Memory B cell (primary cell): ENCODE data around the gene PLXDC1.

Experiments used
- ATAC-seq: fragments of 150-1000 bp; cut with Tn5 transposase; 2 replicates; pipeline ENCODE4 v1.10.0; 2021; ENCODE audit warnings: low read depth, mild to moderate bottlenecking, moderate library complexity
- DNase-seq, 2 donors: peaks; one replicate each; pipeline ENCODE4 v3.0.0; 2022; ENCODE audit warnings: low spot score in 2 of 2
- H3K27ac Mint-ChIP-seq: one replicate; pipeline ENCODE4 v1.8.0; 2022; ENCODE audit warnings: mild to moderate bottlenecking, moderate library complexity, mixed read lengths
- H3K27me3 Mint-ChIP-seq: one replicate; pipeline ENCODE4 v1.8.0; 2022; ENCODE audit warnings: mixed read lengths
- H3K36me3 Mint-ChIP-seq: one replicate; pipeline ENCODE4 v1.8.0; 2022; ENCODE audit warnings: mild to moderate bottlenecking, mixed read lengths
- H3K4me1 Mint-ChIP-seq: one replicate; pipeline ENCODE4 v1.8.0; 2022; ENCODE audit warnings: mixed read lengths
- H3K4me3 Mint-ChIP-seq: one replicate; pipeline ENCODE4 v1.8.0; 2022; ENCODE audit warnings: mild to moderate bottlenecking, moderate library complexity, mixed read lengths
- H3K9me3 Mint-ChIP-seq: one replicate; pipeline ENCODE4 v1.8.0; 2022; ENCODE audit warnings: mixed read lengths

The PLXDC1 gene

GRCh38 chr17:39151150-39151942 lies at the start of gene PLXDC1:
Gene PLXDC1, minus strand, starts transcription at chr17:39151637. Its CDS starts 200 bp downstream, at chr17:39151437.
- ATAC-seq = no peak
- DNase-seq = peak in 1 of 2 donors; percentile 41
- Mint-ChIP-seq H3K4me3 (peak within 1 kb of the TSS; percentile 99), H3K9me3 (no peaks in the 10 kb centered on the region), H3K4me1 (peaks cover 18% of the 10 kb centered on the region), H3K36me3 (no peaks in the 10 kb centered on the region), H3K27ac (no peak within 1 kb of the TSS), H3K27me3 (peaks cover 23% of the 10 kb centered on the region)

DNA sequence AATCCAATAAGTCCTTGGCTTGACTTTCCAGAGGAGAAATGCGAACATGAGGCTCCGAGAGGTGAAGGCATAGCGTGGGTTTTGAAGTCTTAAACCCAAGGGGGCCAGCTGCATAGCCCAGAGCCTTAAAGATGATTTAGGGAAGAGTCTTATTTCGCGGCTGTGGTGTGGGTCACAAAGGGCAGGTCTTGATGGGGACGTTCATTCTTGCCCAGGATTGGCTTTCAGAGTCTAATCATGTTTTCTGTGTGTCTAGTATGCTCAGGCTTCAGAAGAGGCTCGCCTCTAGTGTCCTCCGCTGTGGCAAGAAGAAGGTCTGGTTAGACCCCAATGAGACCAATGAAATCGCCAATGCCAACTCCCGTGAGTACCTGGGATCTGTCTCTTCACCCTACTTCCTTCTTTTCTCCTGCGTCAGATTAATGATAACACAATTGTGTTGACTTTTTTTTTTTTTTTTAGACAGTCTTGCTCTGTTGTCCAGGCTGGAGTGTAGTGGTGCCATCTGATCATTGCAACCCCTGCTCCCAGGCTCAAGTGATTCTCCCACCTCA lies 49.6 kb upstream of the PLXDC1 start:
- H3K27ac Mint-ChIP-seq = peak overlapping the region; percentile 99
- peak overlapping the region; percentile 97 for H3K4me3 Mint-ChIP-seq
- peaks cover 26% of the 10 kb centered on the region for H3K36me3 Mint-ChIP-seq
- ATAC-seq = no peak
- no peaks in the 10 kb centered on the region for H3K27me3 Mint-ChIP-seq
- H3K4me1 Mint-ChIP-seq = peaks cover 26% of the 10 kb centered on the region
- no peak for DNase-seq
- H3K9me3 Mint-ChIP-seq = no peaks in the 10 kb centered on the region

DNA sequence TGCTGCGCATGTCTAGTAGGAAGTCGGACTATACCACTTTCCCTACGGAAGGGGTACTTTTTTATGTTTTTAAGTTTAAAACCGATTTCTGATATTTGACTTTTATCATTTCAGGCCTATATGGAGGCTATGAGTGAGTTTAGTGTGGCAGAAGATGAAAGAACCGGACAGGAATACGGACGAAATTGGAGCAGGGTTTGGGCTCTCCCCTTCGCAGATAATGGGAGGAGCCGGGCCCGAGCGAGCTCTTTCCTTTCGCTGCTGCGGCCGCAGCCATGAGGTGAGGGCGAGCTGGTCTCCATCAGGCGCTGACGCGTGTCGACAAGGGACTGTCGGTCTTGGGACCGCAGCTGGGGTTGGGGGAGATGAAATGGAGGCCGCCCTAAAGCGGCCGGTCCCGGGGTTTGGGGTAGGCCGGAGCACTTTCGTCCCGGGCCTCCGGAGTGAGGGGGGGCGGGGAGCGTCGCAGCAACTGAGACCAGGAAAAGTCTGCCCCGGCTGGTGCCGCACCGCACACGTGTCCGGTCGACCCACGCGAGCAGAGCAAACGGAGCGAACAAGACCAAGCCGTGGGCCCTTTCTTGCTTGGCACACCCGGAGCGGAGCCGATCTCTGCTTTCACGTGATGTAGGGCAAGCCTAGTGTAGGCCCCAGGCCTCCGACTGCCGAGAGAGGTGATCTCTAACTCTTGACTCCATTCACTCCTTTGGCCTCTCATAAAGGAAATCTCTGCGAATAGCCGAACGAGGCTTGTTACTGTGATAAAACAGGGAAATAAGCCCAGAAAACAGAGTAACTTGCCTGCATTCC lies 48.8 kb upstream of the PLXDC1 start, which contains the start of gene RPL19:
TSS of gene RPL19 (plus strand) at position 214 of the 810 bp plus-strand sequence. CDS start at position 276, 62 bp downstream.
- Mint-ChIP-seq H3K27ac (peak within 1 kb of the TSS; percentile 99), H3K36me3 (peaks cover 26% of the 10 kb centered on the region), H3K27me3 (no peaks in the 10 kb centered on the region), H3K4me3 (peak within 1 kb of the TSS; percentile 97), H3K9me3 (no peaks in the 10 kb centered on the region), H3K4me1 (peaks cover 31% of the 10 kb centered on the region)
- peak; percentile 80 to 84 for DNase-seq
- ATAC-seq = peak; percentile 76

GRCh38 chr17:39199820-39200069 lies 48.3 kb upstream of the PLXDC1 start:
- Mint-ChIP-seq H3K27ac (peak overlapping the region; percentile 99), H3K27me3 (no peaks in the 10 kb centered on the region), H3K9me3 (no peaks in the 10 kb centered on the region), H3K36me3 (peaks cover 23% of the 10 kb centered on the region), H3K4me3 (peak overlapping the region; percentile 97), H3K4me1 (peaks cover 31% of the 10 kb centered on the region)
- DNase-seq (no peak), ATAC-seq (peak; percentile 74)

DNA sequence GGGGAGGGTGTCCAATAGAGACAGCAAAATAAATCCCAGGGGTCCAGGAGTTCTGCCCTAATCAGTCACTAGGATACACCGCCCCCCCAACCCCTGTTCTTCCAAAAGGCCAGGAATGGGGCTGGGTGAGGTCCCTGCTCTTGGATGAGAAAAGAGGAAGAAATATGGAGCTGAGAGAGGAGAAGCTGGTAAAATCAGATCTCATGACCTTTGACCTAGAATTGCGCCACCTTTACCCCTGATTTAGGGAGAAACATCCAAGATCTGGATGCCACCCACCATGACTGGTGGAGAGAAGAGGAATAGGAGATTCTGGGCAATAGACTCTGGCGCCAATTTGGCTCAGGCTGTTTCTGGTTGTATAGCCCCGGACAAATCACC lies 46.7 kb upstream of the PLXDC1 start:
- Mint-ChIP-seq H3K27ac (no peak overlapping the region), H3K4me1 (peaks cover 32% of the 10 kb centered on the region), H3K4me3 (peak overlapping the region; percentile 78), H3K27me3 (no peaks in the 10 kb centered on the region), H3K9me3 (no peaks in the 10 kb centered on the region), H3K36me3 (peaks cover 15% of the 10 kb centered on the region)
- no peak for ATAC-seq
- no peak for DNase-seq

DNA sequence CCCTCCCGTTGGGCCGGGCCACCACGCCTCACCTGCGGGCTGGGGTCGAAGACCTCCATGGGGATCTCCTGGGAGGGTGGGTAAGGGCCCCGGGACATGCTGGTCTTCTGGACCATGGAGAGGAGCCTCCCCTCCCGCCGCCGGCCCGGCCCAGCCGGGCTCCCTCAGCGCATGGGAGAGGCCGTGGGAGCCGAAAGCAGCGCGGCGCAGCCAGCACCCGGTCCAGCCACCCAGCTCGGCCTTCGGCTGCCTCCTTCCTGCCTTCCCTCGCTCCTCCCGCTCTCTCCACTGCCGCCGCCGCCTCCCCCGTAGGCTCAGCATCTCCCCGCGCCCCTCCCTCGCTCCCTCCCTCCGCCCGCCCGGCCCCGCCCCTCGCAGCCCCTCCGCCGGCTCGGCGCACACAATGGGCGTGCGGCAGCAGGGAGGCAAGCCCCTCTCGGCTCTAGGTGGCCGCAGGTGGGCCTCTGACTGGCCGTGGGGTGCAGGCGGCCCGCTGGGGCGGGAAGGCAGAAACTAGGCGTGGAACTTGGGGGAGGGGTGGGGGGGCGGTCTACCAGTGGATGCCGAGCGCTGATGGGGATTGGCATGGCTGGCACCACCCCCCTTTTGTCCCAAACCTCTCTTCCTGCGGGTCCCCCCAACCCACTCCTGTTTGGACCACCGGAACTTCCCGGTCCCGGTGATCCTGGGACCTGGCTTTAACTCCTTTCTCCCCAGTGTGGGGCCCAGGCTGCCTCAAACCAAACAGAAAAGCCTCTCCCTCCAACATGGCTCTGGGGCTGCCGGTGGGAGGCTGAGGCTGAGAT lies 46.1 kb upstream of the PLXDC1 start, which contains the start of gene CACNB1:
TSS of gene CACNB1 (minus strand) at position 290 of the 806 bp plus-strand sequence. CDS start at position 116, 174 bp downstream.
- no peaks in the 10 kb centered on the region for H3K27me3 Mint-ChIP-seq
- H3K27ac Mint-ChIP-seq = no peak within 1 kb of the TSS
- peak within 1 kb of the TSS; percentile 78 for H3K4me3 Mint-ChIP-seq
- no peaks in the 10 kb centered on the region for H3K9me3 Mint-ChIP-seq
- peak in 1 of 2 donors; percentile 34 for DNase-seq
- H3K4me1 Mint-ChIP-seq = peaks cover 29% of the 10 kb centered on the region
- peak; percentile 4 for ATAC-seq
- H3K36me3 Mint-ChIP-seq = peaks cover 11% of the 10 kb centered on the region

DNA sequence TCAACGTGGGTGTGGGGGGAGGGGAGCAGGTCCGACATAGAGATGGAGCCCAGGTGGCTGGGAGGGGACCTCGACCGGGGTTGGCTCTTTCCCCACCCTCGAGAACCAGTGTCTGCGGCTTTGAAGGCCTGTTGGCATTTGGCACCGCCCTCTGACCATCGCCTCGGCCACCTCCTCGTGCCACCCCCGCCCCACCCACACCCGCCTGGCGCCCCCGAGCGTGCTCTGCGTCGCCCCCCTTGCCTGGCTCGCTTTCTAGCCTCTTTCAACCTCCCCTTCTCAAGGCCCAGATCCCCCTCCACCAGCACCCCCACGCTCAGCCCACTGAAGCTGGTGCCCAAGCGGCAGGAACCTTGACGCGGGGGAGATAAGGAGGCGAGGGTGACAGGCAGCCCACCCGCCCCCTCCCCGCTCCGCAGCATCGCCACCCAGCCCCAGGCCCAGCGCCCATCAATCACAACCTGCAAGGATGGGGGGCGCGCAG lies 45.4 kb upstream of the PLXDC1 start:
- Mint-ChIP-seq H3K27ac (no peak overlapping the region), H3K4me3 (peak overlapping the region; percentile 78), H3K4me1 (peaks cover 25% of the 10 kb centered on the region), H3K27me3 (no peaks in the 10 kb centered on the region), H3K36me3 (peaks cover 8% of the 10 kb centered on the region), H3K9me3 (no peaks in the 10 kb centered on the region)
- DNase-seq (no peak), ATAC-seq (no peak)

DNA sequence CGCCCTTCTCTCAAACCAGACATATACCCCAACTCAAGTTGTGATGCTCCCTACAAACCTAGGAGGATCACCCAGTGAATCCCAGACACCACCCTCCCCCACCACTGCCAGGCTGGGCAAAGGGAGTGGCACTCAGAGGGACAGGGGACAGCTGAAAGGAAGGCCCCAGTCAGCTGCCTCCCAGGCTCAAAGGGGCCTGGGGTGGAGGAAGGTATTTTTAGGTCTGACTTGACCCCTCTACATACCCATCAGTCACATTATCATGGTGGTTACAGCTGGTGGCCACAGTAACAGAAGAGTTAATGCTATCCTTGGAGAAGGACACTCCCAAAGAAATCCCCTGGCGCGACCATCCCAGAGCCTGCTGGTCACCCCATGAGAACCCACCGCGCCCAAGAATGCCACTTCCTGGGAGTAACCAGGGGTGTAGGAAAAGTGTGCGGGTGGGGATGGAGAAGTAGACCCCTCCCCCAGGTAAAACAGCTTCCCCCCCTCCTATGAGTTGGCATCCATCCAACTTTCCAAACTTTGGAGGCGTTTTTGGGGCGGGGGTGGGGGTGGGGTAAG lies 44.9 kb upstream of the PLXDC1 start:
- no peaks in the 10 kb centered on the region for H3K9me3 Mint-ChIP-seq
- no peaks in the 10 kb centered on the region for H3K27me3 Mint-ChIP-seq
- peaks cover 25% of the 10 kb centered on the region for H3K4me1 Mint-ChIP-seq
- peak overlapping the region; percentile 51 for H3K27ac Mint-ChIP-seq
- H3K4me3 Mint-ChIP-seq = peak overlapping the region; percentile 39
- DNase-seq = no peak
- ATAC-seq = no peak
- peaks cover 4% of the 10 kb centered on the region for H3K36me3 Mint-ChIP-seq

DNA sequence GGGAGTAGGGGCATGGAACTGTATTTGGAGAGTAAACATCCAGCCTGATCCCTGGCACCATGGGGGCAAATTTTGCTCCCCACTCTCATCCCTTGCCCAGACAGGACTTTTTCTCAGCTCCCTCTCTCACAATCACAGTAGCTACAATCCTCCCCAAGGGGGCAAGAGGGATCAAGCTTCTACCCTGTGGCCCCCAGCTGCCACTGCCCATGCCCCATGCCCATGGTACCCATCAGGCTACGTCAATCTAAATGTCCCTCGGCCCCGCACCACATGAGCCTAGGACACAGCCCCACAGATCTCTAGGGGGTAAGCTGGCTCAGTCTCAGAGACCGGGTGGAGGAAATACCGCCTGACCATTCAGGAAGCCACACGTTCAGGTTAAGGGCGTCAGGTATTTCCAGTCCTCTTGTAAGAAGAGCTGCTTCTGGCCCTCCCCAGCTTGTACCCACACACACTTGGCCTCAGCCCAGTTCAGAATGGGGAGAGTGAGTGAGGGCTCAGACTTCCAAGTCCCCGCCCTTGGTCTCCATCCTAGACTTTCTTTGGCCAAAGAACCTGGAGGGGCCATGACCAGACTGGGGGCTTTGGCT lies 44.2 kb upstream of the PLXDC1 start:
- peaks cover 22% of the 10 kb centered on the region for H3K4me1 Mint-ChIP-seq
- peak overlapping the region; percentile 24 for H3K4me3 Mint-ChIP-seq
- peaks cover 1% of the 10 kb centered on the region for H3K36me3 Mint-ChIP-seq
- ATAC-seq (peak; percentile 30), DNase-seq (no peak)
- H3K27ac Mint-ChIP-seq = peak overlapping the region; percentile 51
- no peaks in the 10 kb centered on the region for H3K27me3 Mint-ChIP-seq
- H3K9me3 Mint-ChIP-seq = no peaks in the 10 kb centered on the region

DNA sequence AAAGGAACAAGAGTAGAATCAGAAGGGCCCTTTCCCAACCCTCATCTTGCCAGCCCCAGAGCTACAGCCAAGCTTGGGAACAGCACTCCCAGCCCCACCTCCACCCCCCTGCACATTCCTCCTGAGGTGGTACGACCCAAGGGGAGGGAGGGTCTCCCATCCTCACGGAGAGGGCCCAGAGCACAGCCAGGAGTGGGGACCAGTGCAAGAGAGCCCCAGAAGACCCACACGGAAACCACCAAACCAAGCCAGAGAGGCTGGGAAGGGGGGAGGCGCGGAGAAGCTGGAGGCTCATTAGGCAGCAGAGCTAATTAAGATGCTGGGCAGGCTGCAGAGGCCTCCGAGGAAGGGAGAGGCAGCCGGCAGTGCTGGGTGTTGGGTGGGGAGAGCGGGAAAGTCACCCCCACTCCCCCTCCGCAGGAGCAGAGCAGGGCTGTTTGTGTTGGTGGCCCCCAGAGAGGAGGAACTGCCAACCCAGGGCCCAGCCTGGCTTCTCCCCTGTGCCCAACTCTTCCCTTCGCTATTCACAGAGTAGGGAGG lies 43.6 kb upstream of the PLXDC1 start:
- Mint-ChIP-seq H3K36me3 (no peaks in the 10 kb centered on the region), H3K9me3 (no peaks in the 10 kb centered on the region), H3K27ac (no peak overlapping the region), H3K4me1 (peaks cover 22% of the 10 kb centered on the region), H3K27me3 (no peaks in the 10 kb centered on the region), H3K4me3 (no peak overlapping the region)
- ATAC-seq (no peak), DNase-seq (no peak)

GRCh38 chr17:39194089-39194984 lies 42.9 kb upstream of the PLXDC1 start:
- Mint-ChIP-seq H3K4me1 (peaks cover 17% of the 10 kb centered on the region), H3K4me3 (no peak overlapping the region), H3K27ac (no peak overlapping the region), H3K9me3 (no peaks in the 10 kb centered on the region), H3K27me3 (no peaks in the 10 kb centered on the region), H3K36me3 (no peaks in the 10 kb centered on the region)
- ATAC-seq (no peak), DNase-seq (no peak)

GRCh38 chr17:39193346-39193745 lies 41.9 kb upstream of the PLXDC1 start:
- no peaks in the 10 kb centered on the region for H3K27me3 Mint-ChIP-seq
- H3K4me3 Mint-ChIP-seq = no peak overlapping the region
- no peak overlapping the region for H3K27ac Mint-ChIP-seq
- no peaks in the 10 kb centered on the region for H3K9me3 Mint-ChIP-seq
- H3K36me3 Mint-ChIP-seq = no peaks in the 10 kb centered on the region
- peaks cover 14% of the 10 kb centered on the region for H3K4me1 Mint-ChIP-seq
- ATAC-seq (no peak), DNase-seq (no peak)
